ENCODE data around the gene ACAP2.

DNA sequence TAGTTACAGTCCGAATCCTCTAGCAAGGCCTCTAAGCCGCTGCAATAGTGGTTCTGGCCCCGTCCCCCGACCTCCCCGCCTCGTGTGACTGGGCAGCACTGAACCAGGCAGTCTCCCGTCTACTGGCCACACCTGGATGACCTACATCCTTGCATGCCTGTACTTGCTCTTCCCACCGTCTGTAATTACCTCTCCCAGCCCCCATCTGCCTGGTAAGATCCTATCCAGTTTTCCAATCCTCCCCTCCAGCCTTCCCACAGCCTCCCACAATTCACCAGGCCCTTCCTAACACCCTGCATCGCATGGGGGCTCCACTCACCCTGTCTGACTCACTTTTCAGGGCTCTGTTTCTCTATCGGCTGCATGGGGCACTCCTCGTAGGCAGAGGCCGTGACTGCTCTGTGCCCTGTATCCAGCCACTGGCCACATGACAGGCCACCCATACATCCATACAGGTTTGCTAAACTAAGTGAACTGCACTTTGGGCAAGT, 204.7 kb downstream of the ACAP2 start:
- TF ChIP-seq, protein P1, sequence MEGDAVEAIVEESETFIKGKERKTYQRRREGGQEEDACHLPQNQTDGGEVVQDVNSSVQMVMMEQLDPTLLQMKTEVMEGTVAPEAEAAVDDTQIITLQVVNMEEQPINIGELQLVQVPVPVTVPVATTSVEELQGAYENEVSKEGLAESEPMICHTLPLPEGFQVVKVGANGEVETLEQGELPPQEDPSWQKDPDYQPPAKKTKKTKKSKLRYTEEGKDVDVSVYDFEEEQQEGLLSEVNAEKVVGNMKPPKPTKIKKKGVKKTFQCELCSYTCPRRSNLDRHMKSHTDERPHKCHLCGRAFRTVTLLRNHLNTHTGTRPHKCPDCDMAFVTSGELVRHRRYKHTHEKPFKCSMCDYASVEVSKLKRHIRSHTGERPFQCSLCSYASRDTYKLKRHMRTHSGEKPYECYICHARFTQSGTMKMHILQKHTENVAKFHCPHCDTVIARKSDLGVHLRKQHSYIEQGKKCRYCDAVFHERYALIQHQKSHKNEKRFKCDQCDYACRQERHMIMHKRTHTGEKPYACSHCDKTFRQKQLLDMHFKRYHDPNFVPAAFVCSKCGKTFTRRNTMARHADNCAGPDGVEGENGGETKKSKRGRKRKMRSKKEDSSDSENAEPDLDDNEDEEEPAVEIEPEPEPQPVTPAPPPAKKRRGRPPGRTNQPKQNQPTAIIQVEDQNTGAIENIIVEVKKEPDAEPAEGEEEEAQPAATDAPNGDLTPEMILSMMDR (IDR thresholded peaks at IDR 0.05; ENCODE audit: insufficient read depth, low read depth, low read length): no peak
- TF ChIP-seq EZH2 (IDR thresholded peaks at IDR 0.05; ENCODE audit: insufficient read depth, low read length): no peak
